Measurements from ENCODE around the gene TLE2.

- TF ChIP-seq, protein P1, sequence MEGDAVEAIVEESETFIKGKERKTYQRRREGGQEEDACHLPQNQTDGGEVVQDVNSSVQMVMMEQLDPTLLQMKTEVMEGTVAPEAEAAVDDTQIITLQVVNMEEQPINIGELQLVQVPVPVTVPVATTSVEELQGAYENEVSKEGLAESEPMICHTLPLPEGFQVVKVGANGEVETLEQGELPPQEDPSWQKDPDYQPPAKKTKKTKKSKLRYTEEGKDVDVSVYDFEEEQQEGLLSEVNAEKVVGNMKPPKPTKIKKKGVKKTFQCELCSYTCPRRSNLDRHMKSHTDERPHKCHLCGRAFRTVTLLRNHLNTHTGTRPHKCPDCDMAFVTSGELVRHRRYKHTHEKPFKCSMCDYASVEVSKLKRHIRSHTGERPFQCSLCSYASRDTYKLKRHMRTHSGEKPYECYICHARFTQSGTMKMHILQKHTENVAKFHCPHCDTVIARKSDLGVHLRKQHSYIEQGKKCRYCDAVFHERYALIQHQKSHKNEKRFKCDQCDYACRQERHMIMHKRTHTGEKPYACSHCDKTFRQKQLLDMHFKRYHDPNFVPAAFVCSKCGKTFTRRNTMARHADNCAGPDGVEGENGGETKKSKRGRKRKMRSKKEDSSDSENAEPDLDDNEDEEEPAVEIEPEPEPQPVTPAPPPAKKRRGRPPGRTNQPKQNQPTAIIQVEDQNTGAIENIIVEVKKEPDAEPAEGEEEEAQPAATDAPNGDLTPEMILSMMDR (IDR thresholded peaks at IDR 0.05): no peak
- no peak for TF ChIP-seq POLR2AphosphoS5 (IDR thresholded peaks at IDR 0.05; ENCODE audit: low read depth, low read length)
Measured at GRCh38 chr19:3039125-3039524, 10.0 kb upstream of the TLE2 start.

Measured in Panc1 (cell line).